H9 (cell line): ENCODE data around the gene TFAM. TPM values are rescaled to one million over a fixed set of nuclear protein-coding genes. Genes with fewer than 3 reads are reported as not detected.

Experiments used
- DNase-seq: peaks from one replicate; pipeline ENCODE4 v3.0.0-alpha.2; 2017
- H2AFZ ChIP-seq: one replicate; pipeline ENCODE4 v1.6.1; 2013; ENCODE audit warnings: mild to moderate bottlenecking, low read length, control low read depth, moderate library complexity
- H2AK5ac ChIP-seq: 2 replicates; pipeline ENCODE4 v1.6.1; 2013; ENCODE audit warnings: low read length, control low read depth, mixed read lengths; ENCODE audit not compliant: insufficient read length
- H2BK120ac ChIP-seq: one replicate; pipeline ENCODE4 v1.6.1; 2013; ENCODE audit warnings: low read depth, mild to moderate bottlenecking, low read length, control low read depth, inconsistent platforms; ENCODE audit not compliant: poor library complexity, severe bottlenecking
- H2BK12ac ChIP-seq: 2 replicates; pipeline ENCODE4 v1.6.1; 2013; ENCODE audit warnings: low read length, control low read depth, mixed read lengths, low read depth; ENCODE audit not compliant: insufficient read length
- H2BK15ac ChIP-seq: 2 replicates; pipeline ENCODE4 v1.6.1; 2013; ENCODE audit warnings: low read depth, low read length, control low read depth
- H2BK20ac ChIP-seq: one replicate; pipeline ENCODE4 v1.6.1; 2013; ENCODE audit warnings: low read depth, mild to moderate bottlenecking, low read length, control low read depth, inconsistent platforms; ENCODE audit not compliant: poor library complexity, severe bottlenecking
- H2BK5ac ChIP-seq: 2 replicates; pipeline ENCODE4 v1.6.1; 2013; ENCODE audit warnings: low read length, control low read depth, mixed read lengths; ENCODE audit not compliant: insufficient read length
- H3K14ac ChIP-seq: 2 replicates; pipeline ENCODE4 v1.6.1; 2013; ENCODE audit warnings: low read length, control low read depth; ENCODE audit not compliant: insufficient read depth
- H3K18ac ChIP-seq: 2 replicates; pipeline ENCODE4 v1.6.1; 2013; ENCODE audit warnings: low read depth, mild to moderate bottlenecking, mixed read lengths, low read length, control low read depth; ENCODE audit not compliant: insufficient read length
- H3K23ac ChIP-seq: 2 replicates; pipeline ENCODE4 v1.6.1; 2013; ENCODE audit warnings: low read length, control low read depth, mixed read lengths, low read depth; ENCODE audit not compliant: insufficient read length
- H3K23me2 ChIP-seq: 2 replicates; pipeline ENCODE4 v1.6.1; 2013; ENCODE audit warnings: low read depth, mild to moderate bottlenecking, mixed read lengths, low read length, control low read depth; ENCODE audit not compliant: insufficient read length, poor library complexity, severe bottlenecking
- H3K27ac ChIP-seq: 2 replicates; pipeline ENCODE4 v1.5.1; 2013; ENCODE audit warnings: low read length, control low read depth, mixed read lengths, low read depth; ENCODE audit not compliant: insufficient read length
- H3K27me3 ChIP-seq: 2 replicates; pipeline ENCODE4 v1.6.1; 2013; ENCODE audit warnings: low read length, control low read depth, inconsistent platforms; ENCODE audit not compliant: insufficient read depth
- H3K4ac ChIP-seq: 2 replicates; pipeline ENCODE4 v1.6.1; 2013; ENCODE audit warnings: low read depth, mild to moderate bottlenecking, control low read depth, inconsistent platforms, low read length, moderate library complexity
- H3K4me1 ChIP-seq: 2 replicates; pipeline ENCODE4 v1.6.1; 2013; ENCODE audit warnings: low read length, control low read depth, inconsistent platforms; ENCODE audit not compliant: insufficient read depth
- H3K4me2 ChIP-seq: 2 replicates; pipeline ENCODE4 v1.6.1; 2013; ENCODE audit warnings: low read length, control low read depth, mixed read lengths; ENCODE audit not compliant: insufficient read length, insufficient read depth
- H3K56ac ChIP-seq: 2 replicates; pipeline ENCODE4 v1.6.1; 2013; ENCODE audit warnings: low read depth, mild to moderate bottlenecking, mixed read lengths, low read length, control low read depth; ENCODE audit not compliant: insufficient read length
- H3K79me1 ChIP-seq: 2 replicates; pipeline ENCODE4 v1.6.1; 2013; ENCODE audit warnings: low read depth, mild to moderate bottlenecking, moderate library complexity, low read length, control low read depth, inconsistent platforms; ENCODE audit not compliant: insufficient read depth, poor library complexity, severe bottlenecking
- H3K79me2 ChIP-seq: 2 replicates; pipeline ENCODE4 v1.6.1; 2013; ENCODE audit warnings: low read length, control low read depth, inconsistent platforms; ENCODE audit not compliant: insufficient read depth
- H3K9ac ChIP-seq: 2 replicates; pipeline ENCODE4 v1.6.1; 2013; ENCODE audit warnings: low read length, control low read depth, mixed read lengths; ENCODE audit not compliant: insufficient read length; ENCODE audit errors: extremely low read depth
- H3K9me3 ChIP-seq: one replicate; pipeline ENCODE4 v1.6.1; 2013; ENCODE audit warnings: low read depth, low read length, inconsistent platforms; ENCODE audit not compliant: control insufficient read depth
- H3T11ph ChIP-seq: one replicate; pipeline ENCODE4 v1.6.1; 2013; ENCODE audit warnings: mild to moderate bottlenecking, low read length, control low read depth, inconsistent platforms
- H4K20me1 ChIP-seq: one replicate; pipeline ENCODE4 v1.6.1; 2013; ENCODE audit not compliant: control insufficient read depth, insufficient read length, insufficient read depth
- H4K5ac ChIP-seq: 2 replicates; pipeline ENCODE4 v1.6.1; 2013; ENCODE audit warnings: low read depth, mild to moderate bottlenecking, mixed read lengths, low read length, control low read depth; ENCODE audit not compliant: insufficient read length
- H4K8ac ChIP-seq: replicated peaks from 2 replicates; pipeline ENCODE4 v1.6.1; 2013; ENCODE audit warnings: low read length, control low read depth, mixed read lengths, low read depth; ENCODE audit not compliant: insufficient read length
- H4K91ac ChIP-seq: 2 replicates; pipeline ENCODE4 v1.6.1; 2013; ENCODE audit warnings: low read depth, mild to moderate bottlenecking, moderate library complexity, mixed read lengths, low read length, control low read depth; ENCODE audit not compliant: insufficient read length
- H3K27ac Mint-ChIP-seq, 3 experiments: 2 replicates in 2 of 3; 3 replicates in 1 of 3; pipeline ENCODE4 v1.8.0; 2020 to 2021; ENCODE audit warnings: mixed read lengths in 3 of 3, mild to moderate bottlenecking in 1 of 3, moderate library complexity in 1 of 3
- H3K27me3 Mint-ChIP-seq: 2 replicates; pipeline ENCODE4 v1.8.0; 2021; ENCODE audit warnings: low read depth, mild to moderate bottlenecking, moderate library complexity, mixed read lengths
- H3K36me3 Mint-ChIP-seq, 3 experiments: 2 replicates in 2 of 3; 3 replicates in 1 of 3; pipeline ENCODE4 v1.8.0; 2020 to 2021; ENCODE audit warnings: low read depth in 3 of 3, mixed read lengths in 3 of 3; ENCODE audit not compliant: insufficient read depth in 1 of 3
- H3K4me1 Mint-ChIP-seq, 2 experiments: 2 replicates each; pipeline ENCODE4 v1.8.0; 2020; ENCODE audit warnings: mixed read lengths in 2 of 2
- H3K4me3 Mint-ChIP-seq, 2 experiments: 2 replicates in 1 of 2; 3 replicates in 1 of 2; pipeline ENCODE4 v1.8.0; 2020 to 2021; ENCODE audit warnings: mild to moderate bottlenecking in 2 of 2, mixed read lengths in 2 of 2, moderate library complexity in 1 of 2
- H3K9me3 Mint-ChIP-seq, 2 experiments: 2 replicates in 1 of 2; 3 replicates in 1 of 2; pipeline ENCODE4 v1.8.0; 2020; ENCODE audit warnings: mild to moderate bottlenecking in 2 of 2, mixed read lengths in 2 of 2, moderate library complexity in 1 of 2
- CTCF ChIP-seq: fragments of 200-600 bp; sonication (generic); conservative IDR thresholded peaks from 3 replicates; pipeline ENCODE4 v1.8.0; 2021; ENCODE audit warnings: antibody characterized with exemption, mild to moderate bottlenecking
- WGBS: extraction: QIAGEN DNeasy Blood & Tissue Kit; methylation state at CpG from one replicate; pipeline ENCODE4 v1.1.7; 2013; ENCODE audit warnings: missing lambda C conversion rate, low lambda C conversion rate, mixed read lengths; ENCODE audit not compliant: insufficient read length; ENCODE audit errors: extremely low coverage; 5-methylcytosine and 5-hydroxymethylcytosine counted together
- total RNA-seq: library from RNA; stranded (reverse); gene quantifications from 2 replicates; pipeline ENCODE4 v1.2.1, GENCODE V29; 2021

Gene TFAM
- total RNA-seq, 1 experiment from 2014 or later = 144 TPM

- no peaks in the 10 kb centered on the region for H3K36me3 Mint-ChIP-seq
- Histone ChIP-seq H3K4me2 (no peak overlapping the region), H3K23me2 (no peaks in the 10 kb centered on the region), H2BK12ac (no peak overlapping the region), H3K79me2 (no peaks in the 10 kb centered on the region), H3K23ac (no peak overlapping the region), H4K8ac (no peak overlapping the region), H3K27me3 (no peaks in the 10 kb centered on the region), H3K56ac (no peak overlapping the region), H2AFZ (no peak overlapping the region), H2BK20ac (no peak overlapping the region), H2BK15ac (no peak overlapping the region), H2AK5ac (no peak overlapping the region), H4K91ac (no peak overlapping the region), H2BK120ac (no peak overlapping the region), H3K79me1 (no peaks in the 10 kb centered on the region), H3T11ph (no peak overlapping the region), H3K9ac (no peak overlapping the region), H3K18ac (no peak overlapping the region), H3K4ac (no peak overlapping the region), H3K4me1 (no peaks in the 10 kb centered on the region; the same call in 1 of the 2 replicates), H4K20me1 (no peaks in the 10 kb centered on the region), H3K14ac (no peak overlapping the region), H3K27ac (no peak overlapping the region), H3K9me3 (no peaks in the 10 kb centered on the region), H4K5ac (no peak overlapping the region), H2BK5ac (no peak overlapping the region)
- DNase-seq = no peak
- WGBS = no CpG with 5 or more reads among the region's 5 CpGs
- no peak overlapping the region for H3K4me3 Mint-ChIP-seq
- H3K9me3 Mint-ChIP-seq = peaks cover 2 to 3% of the 10 kb centered on the region in 2 experiments; a peak in 2 of 5 replicates
- TF ChIP-seq CTCF = peak; percentile 57; the same call in 2 of the 3 replicates
- H3K27ac Mint-ChIP-seq = 0 out of 7 replicates have a peak overlapping the region, but pooled peaks of 1 of the 3 experiments have one; percentile 29
- H3K4me1 Mint-ChIP-seq = peaks cover 12 to 21% of the 10 kb centered on the region in 2 experiments
- H3K27me3 Mint-ChIP-seq = peaks cover 1% of the 10 kb centered on the region; the same call in 1 of the 2 replicates
Observed at GRCh38 chr10:58414270-58415041, 29.2 kb downstream of the TFAM start.
